NAMALWA (cell line): ENCODE measurements around the gene SIRT5.

ENCODE experiments used
- DNase-seq: peaks from one replicate; pipeline ENCODE4 v3.0.0-alpha.2; 2015; ENCODE audit warnings: low spot score

SIRT5 gene

GRCh38 chr6:13589801-13590200 lies 15.4 kb downstream of the SIRT5 start:
- DNase-seq = no peak

GRCh38 chr6:13590574-13591153 lies 16.3 kb downstream of the SIRT5 start:
- DNase-seq = no peak

GRCh38 chr6:13591205-13591921 lies 17.0 kb downstream of the SIRT5 start:
- no peak for DNase-seq

- DNase-seq = no peak
Observed at GRCh38 chr6:13593103-13593502, 18.7 kb downstream of the SIRT5 start.

GRCh38 chr6:13593720-13594119 lies 19.3 kb downstream of the SIRT5 start:
- no peak for DNase-seq

GRCh38 chr6:13597073-13597472 lies 22.7 kb downstream of the SIRT5 start:
- no peak for DNase-seq

- no peak for DNase-seq
Observed at GRCh38 chr6:13600036-13600435, 25.6 kb downstream of the SIRT5 start.

- DNase-seq = no peak
Observed at GRCh38 chr6:13604135-13604534, 29.7 kb downstream of the SIRT5 start.

GRCh38 chr6:13604546-13605416 lies 30.4 kb downstream of the SIRT5 start:
- no peak for DNase-seq

- DNase-seq = no peak
Observed at GRCh38 chr6:13605634-13606033, 31.2 kb downstream of the SIRT5 start.

- DNase-seq = no peak
Observed at GRCh38 chr6:13611715-13612114, 37.3 kb downstream of the SIRT5 start.

- no peak for DNase-seq
Observed at GRCh38 chr6:13613029-13613594, 38.7 kb downstream of the SIRT5 start.

- no peak for DNase-seq
Observed at GRCh38 chr6:13614126-13614925, 39.9 kb downstream of the SIRT5 start.

- peak; percentile 98 for DNase-seq
Observed at GRCh38 chr6:13614926-13615791, 40.8 kb downstream of the SIRT5 start, which contains the start of gene NOL7. Gene NOL7 (plus strand): TSS chr6:13615335. CDS start chr6:13615359, 24 bp downstream.

- peak; percentile 66 for DNase-seq
Observed at GRCh38 chr6:13615792-13616120, 41.4 kb downstream of the SIRT5 start.

GRCh38 chr6:13617066-13617465 lies 42.7 kb downstream of the SIRT5 start:
- no peak for DNase-seq

GRCh38 chr6:13624871-13625288 lies 50.5 kb downstream of the SIRT5 start:
- peak; percentile 74 for DNase-seq

GRCh38 chr6:13629459-13630116 lies 55.2 kb downstream of the SIRT5 start:
- no peak for DNase-seq

- no peak for DNase-seq
Observed at GRCh38 chr6:13630499-13630898, 56.1 kb downstream of the SIRT5 start.

GRCh38 chr6:13633343-13633742 lies 58.9 kb downstream of the SIRT5 start:
- DNase-seq = no peak
